ENCODE data around the gene APOA4. TPM values are rescaled to one million over a fixed set of nuclear protein-coding genes. Genes with fewer than 3 reads are reported as not detected.

APOA4 gene
- total RNA-seq, 1 experiment from 2014 or later = not detected

DNA sequence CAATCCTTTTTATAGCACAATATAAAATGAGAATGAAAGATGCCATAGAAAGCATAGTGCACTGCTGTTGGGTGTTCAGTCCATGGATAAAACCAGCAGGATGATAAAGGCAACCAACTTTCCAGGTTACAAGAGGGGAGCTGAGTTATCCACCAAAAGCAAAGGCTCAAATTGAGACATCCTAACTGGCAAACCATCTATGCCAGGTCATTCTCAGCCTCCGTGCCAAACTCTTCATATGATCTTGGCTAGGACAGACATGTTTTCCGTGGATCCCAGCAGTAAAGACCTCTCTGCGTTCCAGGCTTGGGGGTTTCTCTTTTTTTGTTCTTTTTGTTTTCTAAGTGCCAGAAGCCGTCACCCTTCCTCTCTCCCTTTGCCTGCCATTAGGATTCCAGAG is 21.6 kb upstream of the APOA4 start (continued):
- TF ChIP-seq, protein P1, sequence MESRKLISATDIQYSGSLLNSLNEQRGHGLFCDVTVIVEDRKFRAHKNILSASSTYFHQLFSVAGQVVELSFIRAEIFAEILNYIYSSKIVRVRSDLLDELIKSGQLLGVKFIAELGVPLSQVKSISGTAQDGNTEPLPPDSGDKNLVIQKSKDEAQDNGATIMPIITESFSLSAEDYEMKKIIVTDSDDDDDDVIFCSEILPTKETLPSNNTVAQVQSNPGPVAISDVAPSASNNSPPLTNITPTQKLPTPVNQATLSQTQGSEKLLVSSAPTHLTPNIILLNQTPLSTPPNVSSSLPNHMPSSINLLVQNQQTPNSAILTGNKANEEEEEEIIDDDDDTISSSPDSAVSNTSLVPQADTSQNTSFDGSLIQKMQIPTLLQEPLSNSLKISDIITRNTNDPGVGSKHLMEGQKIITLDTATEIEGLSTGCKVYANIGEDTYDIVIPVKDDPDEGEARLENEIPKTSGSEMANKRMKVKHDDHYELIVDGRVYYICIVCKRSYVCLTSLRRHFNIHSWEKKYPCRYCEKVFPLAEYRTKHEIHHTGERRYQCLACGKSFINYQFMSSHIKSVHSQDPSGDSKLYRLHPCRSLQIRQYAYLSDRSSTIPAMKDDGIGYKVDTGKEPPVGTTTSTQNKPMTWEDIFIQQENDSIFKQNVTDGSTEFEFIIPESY (IDR thresholded peaks at IDR 0.05; ENCODE audit: extremely low read depth, insufficient replicate concordance, low read length) = no peak

GRCh38 chr11:116843661-116844060 is 20.6 kb upstream of the APOA4 start:
- ChIA-PET CTCF (no interaction called here), POLR2A (no interaction called here), RAD21 (ENCODE audit: low non-redundant PET in 1 of 2, low total read pairs in 2 of 2, uncharacterized antibody in 2 of 2, unreplicated experiment in 2 of 2) (no interaction called here)
- H3K79me2 ChIP-seq (ENCODE audit: insufficient read depth, low read length) = no peaks in the 10 kb centered on the region
- BruUV-seq (replicated peaks) = no TSS peak
- no peaks in the 10 kb centered on the region for H3K27me3 ChIP-seq (ENCODE audit: insufficient read depth, low read length)
- H4K20me1 ChIP-seq (ENCODE audit: insufficient read depth) = no peaks in the 10 kb centered on the region
- H2AFZ ChIP-seq (ENCODE audit: low read depth, low read length, poor library complexity, severe bottlenecking) = no peak overlapping the region
- no peak overlapping the region for H3K4me2 ChIP-seq (ENCODE audit: low read length)
- no peak for TF ChIP-seq EZH2 (IDR thresholded peaks at IDR 0.05)
- DNase-seq (ENCODE audit: low read depth, low spot score) (no peak), ATAC-seq (no peak)
- no peak overlapping the region for H3K9ac ChIP-seq (ENCODE audit: low read length)
- no peaks in the 10 kb centered on the region for H3K9me2 ChIP-seq (ENCODE audit: insufficient read depth)
- intact Hi-C loops (cut with micrococcal nuclease) = no loop called here
- H3K36me3 ChIP-seq (ENCODE audit: control insufficient read depth in 1 of 2, insufficient read depth in 2 of 2, low read length in 2 of 2) = peaks cover 3 to 17% of the 10 kb centered on the region in 2 experiments; a peak in 2 of 4 replicates
- no peak overlapping the region for H3K27ac ChIP-seq (ENCODE audit: low read depth, low read length)
- no peak overlapping the region for H3K4me3 ChIP-seq (replicated peaks in 1 of 2; ENCODE audit: low read depth in 1 of 2, low read length in 2 of 2)
- no peaks in the 10 kb centered on the region for H3K9me3 ChIP-seq (ENCODE audit: control insufficient read depth in 1 of 2, insufficient read depth in 1 of 2, low read depth in 1 of 2, low read length in 2 of 2)
- H3K4me1 ChIP-seq (ENCODE audit: control insufficient read depth in 1 of 2, insufficient read depth in 2 of 2, low read length in 2 of 2) = no peaks in the 10 kb centered on the region

GRCh38 chr11:116842909-116843308 is 19.8 kb upstream of the APOA4 start:
- ChIA-PET CTCF (no interaction called here), POLR2A (no interaction called here), RAD21 (ENCODE audit: low non-redundant PET in 1 of 2, low total read pairs in 2 of 2, uncharacterized antibody in 2 of 2, unreplicated experiment in 2 of 2) (no interaction called here)
- Histone ChIP-seq H3K9me3 (ENCODE audit: control insufficient read depth in 1 of 2, insufficient read depth in 1 of 2, low read depth in 1 of 2, low read length in 2 of 2) (no peaks in the 10 kb centered on the region), H3K27ac (ENCODE audit: low read depth, low read length) (no peak overlapping the region), H4K20me1 (ENCODE audit: insufficient read depth) (no peaks in the 10 kb centered on the region), H3K27me3 (ENCODE audit: insufficient read depth, low read length) (no peaks in the 10 kb centered on the region), H3K9me2 (ENCODE audit: insufficient read depth) (no peaks in the 10 kb centered on the region), H3K79me2 (ENCODE audit: insufficient read depth, low read length) (no peaks in the 10 kb centered on the region), H3K4me2 (ENCODE audit: low read length) (no peak overlapping the region), H3K9ac (ENCODE audit: low read length) (no peak overlapping the region), H2AFZ (ENCODE audit: low read depth, low read length, poor library complexity, severe bottlenecking) (no peak overlapping the region), H3K4me3 (replicated peaks in 1 of 2; ENCODE audit: low read depth in 1 of 2, low read length in 2 of 2) (no peak overlapping the region), H3K36me3 (ENCODE audit: control insufficient read depth in 1 of 2, insufficient read depth in 2 of 2, low read length in 2 of 2) (peaks cover 3 to 17% of the 10 kb centered on the region in 2 experiments; a peak in 2 of 4 replicates), H3K4me1 (ENCODE audit: control insufficient read depth in 1 of 2, insufficient read depth in 2 of 2, low read length in 2 of 2) (no peaks in the 10 kb centered on the region)
- no peak for DNase-seq (ENCODE audit: low read depth, low spot score)
- intact Hi-C loops (cut with micrococcal nuclease) = no loop called here
- BruUV-seq (replicated peaks) = no TSS peak
- no peak for ATAC-seq
- no peak for TF ChIP-seq ELF1 (IDR thresholded peaks at IDR 0.05; ENCODE audit: borderline replicate concordance, low read depth)
- TF ChIP-seq TCF7L2 (IDR thresholded peaks at IDR 0.05; ENCODE audit: borderline replicate concordance, extremely low read depth, insufficient read depth, insufficient read length) = no peak
- TF ChIP-seq YY1 (IDR thresholded peaks at IDR 0.05; ENCODE audit: extremely low read depth, insufficient replicate concordance, low read depth, low read length) = no peak
- TF ChIP-seq, protein P2, sequence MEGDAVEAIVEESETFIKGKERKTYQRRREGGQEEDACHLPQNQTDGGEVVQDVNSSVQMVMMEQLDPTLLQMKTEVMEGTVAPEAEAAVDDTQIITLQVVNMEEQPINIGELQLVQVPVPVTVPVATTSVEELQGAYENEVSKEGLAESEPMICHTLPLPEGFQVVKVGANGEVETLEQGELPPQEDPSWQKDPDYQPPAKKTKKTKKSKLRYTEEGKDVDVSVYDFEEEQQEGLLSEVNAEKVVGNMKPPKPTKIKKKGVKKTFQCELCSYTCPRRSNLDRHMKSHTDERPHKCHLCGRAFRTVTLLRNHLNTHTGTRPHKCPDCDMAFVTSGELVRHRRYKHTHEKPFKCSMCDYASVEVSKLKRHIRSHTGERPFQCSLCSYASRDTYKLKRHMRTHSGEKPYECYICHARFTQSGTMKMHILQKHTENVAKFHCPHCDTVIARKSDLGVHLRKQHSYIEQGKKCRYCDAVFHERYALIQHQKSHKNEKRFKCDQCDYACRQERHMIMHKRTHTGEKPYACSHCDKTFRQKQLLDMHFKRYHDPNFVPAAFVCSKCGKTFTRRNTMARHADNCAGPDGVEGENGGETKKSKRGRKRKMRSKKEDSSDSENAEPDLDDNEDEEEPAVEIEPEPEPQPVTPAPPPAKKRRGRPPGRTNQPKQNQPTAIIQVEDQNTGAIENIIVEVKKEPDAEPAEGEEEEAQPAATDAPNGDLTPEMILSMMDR (IDR thresholded peaks at IDR 0.05 in 2 of 3, conservative IDR thresholded peaks at IDR 0.05 in 1 of 3; ENCODE audit: borderline replicate concordance in 1 of 3, insufficient read depth in 1 of 3, low read depth in 2 of 3, low read length in 2 of 3) = no peak
- no peak for TF ChIP-seq REST (IDR thresholded peaks at IDR 0.05; ENCODE audit: low read depth)
- no peak for TF ChIP-seq MAX (IDR thresholded peaks at IDR 0.05)
- no peak for TF ChIP-seq SRF (IDR thresholded peaks at IDR 0.05; ENCODE audit: low read depth)
